HS-5 (cell line): ENCODE data around the gene DHRS4L2.

Experiments
- DNase-seq: peaks from one replicate; pipeline ENCODE4 v3.0.0-alpha.2; 2012; ENCODE audit warnings: low read depth

The DHRS4L2 gene

DNA sequence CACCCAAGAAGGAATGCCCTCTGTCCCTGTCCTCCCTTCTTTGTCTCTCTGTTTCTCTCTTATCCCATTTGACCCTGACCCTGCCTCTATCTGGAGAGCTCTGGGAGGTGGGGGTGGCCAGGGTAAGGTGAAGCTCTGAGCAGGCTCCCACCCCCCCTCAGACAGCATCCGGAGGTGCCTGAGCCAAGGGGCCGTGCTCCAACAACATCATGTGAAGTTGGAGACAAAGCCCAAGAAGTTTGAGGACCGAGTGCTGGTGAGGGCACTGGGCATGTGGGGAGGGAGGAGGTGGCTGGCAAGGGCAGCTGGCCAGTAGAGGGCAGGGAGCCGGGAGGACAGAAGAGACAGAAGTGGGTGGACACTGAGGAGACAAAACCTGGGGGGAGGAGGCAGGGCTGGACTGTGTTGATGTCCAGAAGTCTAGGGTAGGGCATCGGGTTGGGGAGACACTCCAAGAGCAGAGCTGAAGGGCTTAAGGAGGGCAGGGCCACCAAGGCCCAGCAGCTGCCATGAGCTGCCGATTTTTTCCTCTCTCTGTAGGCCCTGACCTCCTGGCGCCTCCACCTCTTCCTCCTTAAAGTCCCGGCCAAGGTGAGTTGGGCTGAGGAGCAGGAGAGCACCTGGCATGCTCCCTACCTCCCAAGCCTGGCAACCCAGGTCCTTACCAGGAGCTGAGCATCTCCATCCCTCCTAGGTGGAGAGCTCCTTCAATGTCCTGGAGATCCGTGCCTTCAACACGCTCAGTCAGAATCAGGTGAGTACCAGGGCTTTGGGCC is 65.0 kb downstream of the DHRS4L2 start:
- no peak for DNase-seq

- no peak for DNase-seq
Observed at GRCh38 chr14:24054324-24054641, 65.6 kb downstream of the DHRS4L2 start.

GRCh38 chr14:24054646-24055045 is 65.9 kb downstream of the DHRS4L2 start:
- DNase-seq: no peak
